ENCODE results near the gene AKT2. TPM values are rescaled to one million over a fixed set of nuclear protein-coding genes. Genes with fewer than 3 reads are reported as not detected.
"Not testable (repeated sequence)": the region's sequence is repeated elsewhere in the genome, so short reads cannot be mapped to it uniquely, and the experiment has no call there.

The AKT2 gene
- total RNA-seq, 1 experiment from 2014 or later, result 63.4 TPM

GRCh38 chr19:40231544-40232424 is 53.4 kb downstream of the AKT2 start:
- in situ Hi-C loops (cut with HindIII; ENCODE audit: low pct_unique_long_range_greater_than_20kb, low sequenced_read_pairs), result no loop called here
- peak; percentile 29 for DNase-seq (ENCODE audit: low read depth)

GRCh38 chr19:40231057-40231456 is 54.1 kb downstream of the AKT2 start:
- in situ Hi-C loops (cut with HindIII; ENCODE audit: low pct_unique_long_range_greater_than_20kb, low sequenced_read_pairs), result no loop called here
- no peak for DNase-seq (ENCODE audit: low read depth)

GRCh38 chr19:40229926-40230417 is 55.2 kb downstream of the AKT2 start:
- no peak for DNase-seq (ENCODE audit: low read depth)
- in situ Hi-C loops (cut with HindIII; ENCODE audit: low pct_unique_long_range_greater_than_20kb, low sequenced_read_pairs), result no loop called here

- DNase-seq (ENCODE audit: low read depth), result peak; percentile 55
- in situ Hi-C loops (cut with HindIII; ENCODE audit: low pct_unique_long_range_greater_than_20kb, low sequenced_read_pairs), result no loop called here
These were observed 55.7 kb downstream of the AKT2 start for GRCh38 chr19:40229484-40229883.

- DNase-seq (ENCODE audit: low read depth), result no peak
- in situ Hi-C loops (cut with HindIII; ENCODE audit: low pct_unique_long_range_greater_than_20kb, low sequenced_read_pairs), result no loop called here
These were observed 56.3 kb downstream of the AKT2 start for GRCh38 chr19:40228863-40229262.

GRCh38 chr19:40228346-40228745 is 56.8 kb downstream of the AKT2 start:
- no peak for DNase-seq (ENCODE audit: low read depth)
- in situ Hi-C loops (cut with HindIII; ENCODE audit: low pct_unique_long_range_greater_than_20kb, low sequenced_read_pairs), result no loop called here

GRCh38 chr19:40225440-40226305 is 59.5 kb downstream of the AKT2 start:
- DNase-seq (ENCODE audit: low read depth), result no peak
- in situ Hi-C loops (cut with HindIII; ENCODE audit: low pct_unique_long_range_greater_than_20kb, low sequenced_read_pairs), result no loop called here

GRCh38 chr19:40224342-40225150 is 60.6 kb downstream of the AKT2 start:
- DNase-seq (ENCODE audit: low read depth), result no peak
- in situ Hi-C loops (cut with HindIII; ENCODE audit: low pct_unique_long_range_greater_than_20kb, low sequenced_read_pairs), result no loop called here

- in situ Hi-C loops (cut with HindIII; ENCODE audit: low pct_unique_long_range_greater_than_20kb, low sequenced_read_pairs), result no loop called here
- no peak for DNase-seq (ENCODE audit: low read depth)
These were observed 61.9 kb downstream of the AKT2 start for GRCh38 chr19:40223135-40223822.

- DNase-seq (ENCODE audit: low read depth), result peak; percentile 88
These were observed 63.1 kb downstream of the AKT2 start for GRCh38 chr19:40221858-40222619.

GRCh38 chr19:40220674-40221073 is 64.5 kb downstream of the AKT2 start:
- no peak for DNase-seq (ENCODE audit: low read depth)
- in situ Hi-C loops (cut with HindIII; ENCODE audit: low pct_unique_long_range_greater_than_20kb, low sequenced_read_pairs), result no loop called here

More at GRCh38 chr19:40221858-40222619, 63.1 kb downstream of the AKT2 start:
- in situ Hi-C loops (cut with HindIII; ENCODE audit: low pct_unique_long_range_greater_than_20kb, low sequenced_read_pairs), result no loop called here

- DNase-seq (ENCODE audit: low read depth), result peak; percentile 90
- in situ Hi-C loops (cut with HindIII; ENCODE audit: low pct_unique_long_range_greater_than_20kb, low sequenced_read_pairs), result no loop called here
These were observed 65.3 kb downstream of the AKT2 start for GRCh38 chr19:40219721-40220276.

GRCh38 chr19:40219029-40219428 is 66.1 kb downstream of the AKT2 start:
- in situ Hi-C loops (cut with HindIII; ENCODE audit: low pct_unique_long_range_greater_than_20kb, low sequenced_read_pairs); DNase-seq (ENCODE audit: low read depth): not testable (repeated sequence)

GRCh38 chr19:40217934-40218890 is 66.9 kb downstream of the AKT2 start, which contains the start of gene TTC9B:
TSS of gene TTC9B (minus strand) at chr19:40218384. CDS start at chr19:40218381, 3 bp downstream.
- DNase-seq (ENCODE audit: low read depth), result no peak
- in situ Hi-C loops (cut with HindIII; ENCODE audit: low pct_unique_long_range_greater_than_20kb, low sequenced_read_pairs), result no loop called here

- in situ Hi-C loops (cut with HindIII; ENCODE audit: low pct_unique_long_range_greater_than_20kb, low sequenced_read_pairs), result no loop called here
- DNase-seq (ENCODE audit: low read depth), result no peak
These were observed 67.9 kb downstream of the AKT2 start for GRCh38 chr19:40217027-40217810.
